GM12878 (cell line): ENCODE data around the gene SPOP.

ENCODE experiments used
- GATAD2B ChIP-seq: fragments of 450-650 bp; conservative IDR thresholded peaks from 2 replicates; pipeline ENCODE4 v1.6.1; 2017; ENCODE audit warnings: low read depth, mild to moderate bottlenecking, moderate library complexity
- MXI1 ChIP-seq: fragments of 150-350 bp; IDR thresholded peaks from 2 replicates; pipeline ENCODE4 v1.6.1; 2011; ENCODE audit warnings: low read depth, mild to moderate bottlenecking, inconsistent platforms, low read length, improper control_type of control experiment
- SRF ChIP-seq, 2 experiments: IDR thresholded peaks; 2 replicates each; pipeline ENCODE4 v1.6.1; 2011; ENCODE audit warnings: low read depth in 2 of 2, low read length in 2 of 2, mild to moderate bottlenecking in 1 of 2, moderate library complexity in 1 of 2
- ZNF24 ChIP-seq: fragments of 450-650 bp; IDR thresholded peaks from 2 replicates; pipeline ENCODE4 v1.6.1; 2017; ENCODE audit warnings: antibody characterized with exemption, mild to moderate bottlenecking

- TF ChIP-seq MXI1: no peak
- TF ChIP-seq GATAD2B: no peak
- TF ChIP-seq ZNF24: no peak
- TF ChIP-seq SRF (IDR thresholded peaks at IDR 0.05; ENCODE audit: low read depth in 2 of 2, low read length in 2 of 2): no peak
Measured at GRCh38 chr17:49645654-49646053, 32.2 kb downstream of the SPOP start.
